SKM-1 treated with dmso at 0.1 percent for 144 hours (cell line): ENCODE data around the gene WDR91.
A peak's percentile ranks its signal among the peaks of the same experiment; 100 is the strongest.
"Not testable (repeated sequence)": the region's sequence is repeated elsewhere in the genome, so short reads cannot be mapped to it uniquely, and the experiment has no call there.

Experiments used
- DNase-seq: peaks from one replicate; lab custom pipeline; 2025; ENCODE audit not compliant: unreplicated experiment; lab: John Stamatoyannopoulos, UW

Gene WDR91

GRCh38 chr7:135234095-135234494 is 22.8 kb upstream of the WDR91 start:
- not testable (repeated sequence) for DNase-seq

- no peak for DNase-seq
Observed at GRCh38 chr7:135233570-135233969, 22.2 kb upstream of the WDR91 start, which contains the start of gene STRA8. TSS of gene STRA8 (plus strand) at chr7:135233838. CDS start at chr7:135240525, 6,687 bp downstream.

- no peak for DNase-seq
Observed at GRCh38 chr7:135232720-135233119, 21.4 kb upstream of the WDR91 start.

- DNase-seq, result no peak
Observed at GRCh38 chr7:135232087-135232486, 20.8 kb upstream of the WDR91 start.

GRCh38 chr7:135231686-135232085 is 20.4 kb upstream of the WDR91 start:
- DNase-seq, result no peak

- peak; percentile 67 for DNase-seq
Observed at GRCh38 chr7:135224027-135224426, 12.7 kb upstream of the WDR91 start.

- DNase-seq, result no peak
Observed at GRCh38 chr7:135217645-135218509, 6.6 kb upstream of the WDR91 start.

- no peak for DNase-seq
Observed at GRCh38 chr7:135215698-135216097, 4.4 kb upstream of the WDR91 start.

- DNase-seq, result no peak
Observed at GRCh38 chr7:135215180-135215579, 3.9 kb upstream of the WDR91 start.

- DNase-seq, result no peak
Observed at GRCh38 chr7:135213831-135214230, 2.5 kb upstream of the WDR91 start.

- DNase-seq, result not testable (repeated sequence)
Observed at GRCh38 chr7:135211946-135212685, 790 bp upstream of the WDR91 start.

- DNase-seq, result no peak
Observed at GRCh38 chr7:135210888-135211178, 493 bp downstream of the WDR91 start.

GRCh38 chr7:135209225-135209834 is 2.0 kb downstream of the WDR91 start:
- no peak for DNase-seq

GRCh38 chr7:135208102-135208793 is 3.1 kb downstream of the WDR91 start:
- no peak for DNase-seq

GRCh38 chr7:135207406-135208101 is 3.8 kb downstream of the WDR91 start:
- no peak for DNase-seq

GRCh38 chr7:135206941-135207391 is 4.4 kb downstream of the WDR91 start:
- DNase-seq, result no peak

GRCh38 chr7:135205850-135206249 is 5.5 kb downstream of the WDR91 start:
- DNase-seq, result no peak

GRCh38 chr7:135204876-135205275 is 6.5 kb downstream of the WDR91 start:
- DNase-seq, result no peak

- no peak for DNase-seq
Observed at GRCh38 chr7:135204341-135204749, 7.0 kb downstream of the WDR91 start.

- DNase-seq, result no peak
Observed at GRCh38 chr7:135201350-135201749, 10.0 kb downstream of the WDR91 start.
